Left lobe of liver (tissue), 2 donors: ENCODE data around the gene FFAR2. TPM values are rescaled to one million over a fixed set of nuclear protein-coding genes. Genes with fewer than 3 reads are reported as not detected.
"Not testable (repeated sequence)": the region's sequence is repeated elsewhere in the genome, so short reads cannot be mapped to it uniquely, and the experiment has no call there.

ENCODE experiments used
- ATAC-seq: fragments of 200-7000 bp; cut with Tn5 transposase; one replicate; pipeline ENCODE4 v1.9.1; 2020; ENCODE audit warnings: mild to moderate bottlenecking, moderate library complexity
- DNase-seq: peaks from one replicate; pipeline ENCODE4 v3.0.0-alpha.2; 2020; ENCODE audit warnings: low spot score
- total RNA-seq: library from RNA; stranded (reverse); gene quantifications from one replicate; pipeline ENCODE4 v1.2.1, GENCODE V29; 2021
- donor health status: DM: no; HTN: no; CAD: no; lungs with moderate emphysema.
- donor health status: DM: no; HTN: yes; CAD: no.

The FFAR2 gene
- not detected for total RNA-seq

DNA sequence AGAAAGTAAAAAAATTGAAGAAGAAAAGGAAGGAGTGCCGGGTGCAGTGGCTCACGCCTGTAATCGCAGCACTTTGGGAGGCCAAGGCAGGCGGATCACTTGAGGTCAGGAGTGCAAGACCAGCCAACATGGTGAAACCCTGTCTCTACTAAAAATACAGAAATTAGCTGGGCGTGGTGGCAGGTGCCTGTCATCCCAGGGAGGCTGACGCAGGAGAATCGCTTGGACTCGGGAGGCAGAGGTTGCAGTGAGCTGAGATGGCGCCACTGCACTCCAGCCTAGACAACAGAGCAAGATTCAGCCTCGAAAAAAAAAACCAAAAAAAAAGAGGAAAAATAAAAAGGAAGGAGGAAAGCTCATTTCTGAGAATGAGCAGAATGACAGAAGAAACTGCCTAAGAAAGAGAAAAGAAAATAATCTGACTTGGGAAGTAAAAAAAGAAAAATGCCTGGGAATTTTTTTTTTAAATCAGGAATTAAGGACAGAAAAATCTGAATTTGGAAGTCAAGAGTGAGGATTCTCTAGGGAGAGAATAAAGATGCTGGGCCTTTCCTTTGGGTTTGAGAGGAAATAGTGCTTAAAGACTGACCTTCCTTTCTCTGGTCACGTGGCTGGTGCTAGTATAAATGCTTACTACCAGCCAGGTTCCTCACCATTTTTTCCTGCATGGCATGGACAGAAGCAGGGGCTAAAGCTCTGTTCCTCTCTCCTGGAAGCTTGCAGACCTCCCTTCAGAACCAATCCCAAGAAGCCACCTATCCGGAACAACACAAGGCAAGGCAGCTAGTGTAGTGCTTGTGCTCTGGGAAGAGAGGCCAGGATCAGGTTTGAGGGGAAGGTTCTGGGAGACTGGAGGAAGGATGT lies at the start of gene FFAR2:
Gene FFAR2 (plus strand): TSS at position 652 of the 864 bp plus-strand sequence. CDS start 1,458 bp downstream, outside the sequence.
- ATAC-seq (no peak), DNase-seq (no peak)

DNA sequence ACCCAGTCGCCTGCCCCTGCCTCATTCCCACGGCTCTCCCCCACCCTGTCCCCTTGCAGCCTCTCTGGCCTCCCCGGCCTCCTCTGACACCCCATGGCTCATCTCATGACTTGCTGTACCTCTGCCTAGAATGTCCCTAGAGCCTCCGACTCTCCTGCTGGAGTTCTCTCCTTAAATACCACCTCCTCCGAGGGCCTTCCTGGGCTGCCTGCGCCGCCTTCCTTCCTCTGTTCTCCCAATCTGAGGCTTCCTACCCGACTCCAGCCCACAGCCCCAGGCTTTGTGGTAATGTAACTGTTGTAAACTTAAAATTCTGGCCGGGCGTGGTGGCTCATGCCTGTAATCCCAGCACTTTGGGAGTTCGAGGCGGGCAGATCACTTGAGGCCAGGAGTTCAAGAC lies 49.5 kb upstream of the FFAR2 start:
- ATAC-seq, result no peak
- no peak for DNase-seq

DNA sequence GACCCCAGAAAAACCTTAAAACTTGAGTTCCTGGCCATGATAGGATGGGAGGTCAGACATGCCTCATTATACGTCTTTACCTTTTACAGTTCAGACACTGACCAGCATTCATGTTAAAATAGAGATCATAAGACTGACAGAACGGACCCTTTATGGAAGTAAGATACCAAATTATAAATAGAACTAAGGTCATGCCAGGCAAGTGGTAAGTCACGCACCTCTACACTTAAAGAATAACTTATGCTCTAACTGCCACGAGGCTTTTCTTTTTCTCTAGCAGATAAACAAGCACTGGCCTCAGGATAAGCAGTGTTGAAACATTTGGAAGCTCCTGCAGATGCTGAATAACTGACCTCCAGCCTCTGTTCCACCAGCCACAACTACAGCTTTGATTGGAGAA lies 48.8 kb upstream of the FFAR2 start:
- no peak for DNase-seq
- ATAC-seq, result no peak

DNA sequence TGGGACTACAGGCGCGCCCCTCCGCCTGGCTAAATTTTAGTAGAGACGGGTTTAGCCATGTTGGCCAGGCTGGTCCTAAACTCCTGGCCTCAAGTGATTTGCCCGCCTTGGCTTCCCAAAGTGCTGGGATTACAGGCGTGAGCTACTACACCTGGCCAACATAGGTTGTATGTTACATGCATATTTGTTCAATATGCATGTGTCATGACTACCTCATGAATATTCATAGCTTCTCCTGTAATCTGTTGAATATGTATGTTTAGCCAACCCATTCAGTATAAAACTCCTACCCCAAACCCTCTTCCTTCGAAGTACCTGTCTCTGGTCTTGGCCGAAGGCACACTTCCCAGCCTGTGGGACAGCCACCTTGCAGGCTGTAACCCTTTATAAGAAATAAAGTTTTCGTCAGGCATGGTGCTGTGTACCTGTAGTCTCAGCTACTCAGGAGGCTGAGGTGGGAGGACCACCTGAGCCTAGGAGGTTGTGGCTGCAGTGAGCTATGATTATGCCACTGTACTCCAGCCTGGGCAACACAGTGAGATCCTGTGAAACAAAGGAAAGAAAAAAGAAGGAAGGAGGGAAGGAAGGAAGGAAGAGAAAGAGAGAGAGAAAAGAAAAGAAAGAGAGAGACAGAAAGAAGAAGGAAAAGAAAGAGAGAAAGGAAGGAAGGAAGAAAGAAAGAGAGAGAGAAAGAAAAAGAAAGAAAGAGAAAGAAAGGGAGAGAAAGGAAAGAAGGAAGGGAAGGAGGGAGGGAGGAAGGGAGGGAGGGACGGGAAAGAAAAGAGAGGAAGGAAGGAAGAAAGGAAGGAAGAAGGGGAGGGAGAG lies 47.9 kb upstream of the FFAR2 start:
- no peak for DNase-seq
- no peak for ATAC-seq

DNA sequence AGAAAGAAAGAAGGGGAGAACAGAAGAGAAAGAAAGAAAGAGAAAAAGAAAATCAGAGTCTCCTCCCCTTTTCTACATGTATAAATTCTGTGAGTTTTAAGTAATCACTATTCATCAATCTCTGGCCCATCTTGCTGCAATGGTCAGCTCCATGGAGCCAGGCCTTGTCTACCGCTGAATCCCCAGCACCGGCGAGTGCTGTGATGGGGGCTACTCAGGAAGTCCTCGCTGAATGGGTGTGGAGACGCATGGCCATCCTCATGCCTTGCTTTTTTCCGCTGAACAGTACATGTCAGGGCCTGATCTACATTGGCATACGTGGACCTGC lies 47.3 kb upstream of the FFAR2 start:
- DNase-seq, result no peak

DNA sequence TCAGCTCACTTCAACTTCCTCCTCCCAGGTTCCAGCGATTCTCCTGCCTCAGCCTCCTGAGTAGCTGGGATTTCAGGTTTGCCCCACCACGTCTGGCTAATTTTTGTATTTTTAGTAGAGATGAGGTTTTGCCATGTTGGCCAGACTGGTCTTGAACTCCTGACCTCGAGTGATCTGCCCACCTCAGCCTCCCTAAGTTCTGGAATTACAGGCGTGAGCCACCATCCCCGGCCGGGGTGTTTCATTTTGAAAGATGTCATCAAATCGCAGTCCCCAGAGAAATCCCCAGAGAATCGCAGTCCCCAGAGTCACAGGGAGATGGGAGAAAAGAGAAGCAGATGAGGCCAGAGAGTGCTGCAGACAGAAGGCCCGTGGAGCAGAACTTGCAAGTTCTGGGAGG lies 46.6 kb upstream of the FFAR2 start:
- DNase-seq, ATAC-seq: not testable (repeated sequence)

More for the DNA sequence above, 47.3 kb upstream of the FFAR2 start:
- ATAC-seq, result no peak

DNA sequence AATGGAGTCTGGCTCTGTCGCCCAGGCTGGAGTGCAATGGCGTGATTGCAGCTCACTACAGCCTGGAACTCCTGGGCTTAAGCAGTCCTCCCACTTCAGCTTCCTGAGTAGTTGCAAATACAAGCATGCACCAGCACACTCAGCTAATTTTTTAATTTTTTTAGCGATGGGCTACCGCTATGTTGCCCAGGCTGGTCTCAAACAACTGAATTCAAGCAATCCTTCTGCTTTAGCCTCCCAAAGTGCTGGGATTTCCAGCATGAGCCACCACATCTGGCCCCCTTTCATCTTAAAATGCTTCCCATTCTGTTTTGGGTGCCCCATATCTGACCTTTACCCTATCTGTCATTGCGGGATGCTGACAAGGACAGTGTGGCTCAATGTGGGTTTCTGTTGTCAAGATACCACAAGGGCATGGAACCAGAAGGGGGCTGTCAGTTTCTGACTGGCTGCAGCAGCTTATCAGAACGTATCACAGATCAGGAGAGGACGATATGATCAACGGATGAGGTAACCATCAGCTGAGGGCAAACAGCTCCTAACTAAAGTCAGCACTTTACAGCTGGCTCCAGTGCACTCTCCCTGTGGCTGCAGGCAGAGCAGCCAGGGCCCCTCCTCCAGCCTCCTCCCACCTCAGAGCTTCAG lies 44.8 kb upstream of the FFAR2 start:
- no peak for DNase-seq

DNA sequence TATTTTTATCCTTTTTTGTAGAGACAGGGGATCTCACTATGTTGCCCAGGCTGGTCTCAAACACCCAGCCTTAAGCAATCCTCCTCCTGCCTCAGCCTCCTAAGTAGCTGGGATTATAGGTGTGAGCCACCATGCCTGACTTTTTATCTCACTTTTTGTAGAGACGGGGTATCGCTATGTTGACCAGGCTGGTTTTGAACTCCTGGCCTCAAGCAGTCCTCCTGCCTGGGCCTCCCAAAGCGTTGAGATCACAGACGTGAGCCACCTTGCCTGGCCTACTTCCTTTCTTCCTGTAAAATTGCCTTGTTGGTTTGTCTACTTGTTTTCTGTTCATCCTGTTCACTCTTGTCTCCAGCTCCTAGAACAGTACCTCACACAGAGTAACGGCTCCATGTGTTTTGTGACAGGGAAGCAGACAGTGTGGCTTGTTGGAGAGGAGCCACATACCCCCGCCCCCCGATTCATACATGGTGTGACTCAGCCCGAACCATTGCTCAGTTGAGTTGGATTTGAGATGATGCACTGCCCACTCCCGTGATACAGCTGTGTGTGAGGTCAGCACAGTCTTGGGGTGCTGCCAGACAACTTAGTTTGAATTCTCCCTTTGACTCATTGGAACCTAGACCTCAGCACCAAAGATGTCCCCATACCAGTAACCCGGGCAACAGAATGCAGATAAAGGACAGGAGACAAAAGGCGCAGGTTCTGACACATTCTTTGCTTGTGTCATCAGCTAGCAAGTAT lies 43.0 kb upstream of the FFAR2 start:
- DNase-seq (no peak), ATAC-seq (no peak)

More for the DNA sequence above, 44.8 kb upstream of the FFAR2 start:
- ATAC-seq, result no peak

DNA sequence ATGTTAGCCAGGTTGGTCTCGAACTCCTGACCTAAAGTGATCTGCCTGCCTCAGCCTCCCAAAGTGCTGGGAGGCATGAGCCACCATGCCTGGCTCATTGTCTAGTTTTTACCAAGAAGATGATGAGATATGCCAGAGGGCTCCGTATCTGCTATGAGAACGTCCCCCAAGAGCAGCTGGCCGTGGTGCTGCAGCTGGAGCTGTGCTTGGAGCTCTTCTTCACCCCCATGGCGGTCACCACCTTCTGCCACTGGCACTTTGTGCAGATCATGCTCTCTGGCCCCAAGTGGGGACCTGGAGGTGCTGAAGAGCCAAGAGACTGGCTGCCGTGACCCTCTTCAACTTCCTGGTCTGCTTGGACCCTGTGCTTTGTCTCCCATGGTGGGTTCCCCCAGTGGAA lies 40.4 kb upstream of the FFAR2 start:
- no peak for ATAC-seq

DNA sequence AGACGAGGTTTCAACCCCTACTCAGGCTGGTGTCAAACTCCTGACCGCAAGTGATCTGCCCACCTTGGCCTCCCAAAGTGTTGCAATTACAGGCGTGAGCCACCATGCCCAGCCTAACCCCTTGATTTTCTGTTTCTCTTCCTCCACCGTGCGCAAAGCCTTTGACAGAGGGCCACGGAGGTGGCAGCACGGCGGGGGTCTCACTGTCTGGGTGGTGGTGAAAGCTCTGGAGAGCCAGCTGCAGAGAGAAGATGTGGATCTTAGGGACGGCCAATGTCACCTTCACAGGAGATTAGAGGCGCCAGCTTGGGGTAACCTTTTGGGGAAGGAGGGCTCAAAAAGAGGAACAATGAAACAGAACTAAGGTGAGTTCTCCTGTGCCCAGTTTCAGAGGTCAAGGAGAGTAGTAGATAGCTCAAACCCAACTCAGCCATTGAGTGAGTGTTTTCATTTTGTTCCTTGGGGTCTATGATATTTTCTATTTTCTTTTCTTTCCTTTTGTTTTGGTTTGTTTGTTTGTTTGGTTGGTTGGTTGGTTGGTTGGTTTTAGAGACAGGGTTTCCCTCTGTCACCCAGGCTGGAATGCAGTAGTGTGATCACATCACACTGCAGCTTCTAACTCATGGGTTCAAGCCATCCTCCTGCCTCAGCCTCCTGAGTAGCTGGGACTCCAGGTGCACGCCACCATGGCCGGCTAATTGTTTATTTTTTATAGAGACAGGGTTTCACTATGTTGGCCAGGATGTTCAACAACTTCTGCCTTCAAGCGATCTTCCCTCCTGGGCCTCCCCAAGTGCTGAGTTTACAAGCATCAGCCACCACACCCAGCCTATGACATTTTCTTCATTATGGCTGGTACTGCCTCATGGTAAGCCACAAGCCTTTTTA lies 39.5 kb upstream of the FFAR2 start:
- no peak for DNase-seq
- no peak for ATAC-seq

More for the DNA sequence above, 40.4 kb upstream of the FFAR2 start:
- DNase-seq, result no peak

DNA sequence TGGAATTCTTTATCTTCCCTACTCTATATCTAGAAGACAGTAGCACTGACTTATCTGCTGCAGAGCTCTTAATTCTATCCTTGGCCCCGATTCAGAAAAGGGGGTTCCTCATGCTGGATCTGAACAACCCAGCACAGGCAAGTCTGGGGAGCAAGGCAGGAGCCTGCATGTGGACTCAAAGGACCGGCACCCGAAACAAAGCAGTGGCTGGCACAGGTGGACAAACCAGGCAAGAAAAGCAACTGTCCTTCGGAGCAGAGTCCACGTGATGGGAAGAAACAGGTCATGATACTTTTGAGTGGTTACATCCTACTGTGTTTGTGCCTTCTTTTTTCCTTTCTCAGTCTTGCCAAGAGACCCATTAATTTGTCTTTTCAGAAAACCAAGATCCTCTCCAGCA lies 38.9 kb upstream of the FFAR2 start:
- ATAC-seq (no peak), DNase-seq (no peak)

DNA sequence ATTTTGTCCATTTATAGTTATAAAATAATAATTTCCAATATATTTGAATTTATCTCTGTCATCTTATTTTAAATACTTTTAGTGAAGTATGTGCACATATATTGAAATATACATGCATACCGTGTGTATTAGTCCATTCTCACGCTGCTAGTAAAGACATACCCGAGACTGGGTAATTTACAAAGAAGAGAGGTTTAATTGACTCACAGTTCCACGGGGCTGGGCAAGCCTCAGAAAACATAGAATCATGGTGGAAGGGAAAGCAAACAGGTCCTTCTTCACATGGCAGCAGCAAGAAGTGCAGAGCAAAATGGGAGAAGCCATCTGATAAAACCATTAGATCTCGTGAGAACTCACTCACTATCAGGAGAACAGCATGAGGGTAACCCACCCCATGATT lies 37.6 kb upstream of the FFAR2 start:
- no peak for ATAC-seq
- DNase-seq, result no peak

DNA sequence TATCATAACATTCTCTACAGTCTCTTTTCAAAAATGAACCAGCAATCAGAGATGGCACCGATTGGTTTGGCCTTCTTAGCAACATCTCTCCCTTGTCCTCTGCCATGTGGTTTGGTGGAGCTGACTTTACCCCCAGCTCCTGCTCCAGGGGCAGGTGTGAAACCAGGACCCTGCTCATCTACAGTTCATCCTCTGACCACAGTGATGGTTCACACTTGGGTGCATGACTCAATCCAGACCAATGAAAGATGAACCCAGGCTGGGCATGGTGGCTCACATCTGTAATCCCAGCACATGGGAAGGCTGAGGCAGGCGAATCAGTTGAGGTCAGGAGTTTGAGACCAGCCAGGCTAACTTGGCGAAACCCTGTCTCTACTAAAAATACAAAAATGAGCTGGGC lies 33.6 kb upstream of the FFAR2 start:
- DNase-seq (no peak), ATAC-seq (no peak)

DNA sequence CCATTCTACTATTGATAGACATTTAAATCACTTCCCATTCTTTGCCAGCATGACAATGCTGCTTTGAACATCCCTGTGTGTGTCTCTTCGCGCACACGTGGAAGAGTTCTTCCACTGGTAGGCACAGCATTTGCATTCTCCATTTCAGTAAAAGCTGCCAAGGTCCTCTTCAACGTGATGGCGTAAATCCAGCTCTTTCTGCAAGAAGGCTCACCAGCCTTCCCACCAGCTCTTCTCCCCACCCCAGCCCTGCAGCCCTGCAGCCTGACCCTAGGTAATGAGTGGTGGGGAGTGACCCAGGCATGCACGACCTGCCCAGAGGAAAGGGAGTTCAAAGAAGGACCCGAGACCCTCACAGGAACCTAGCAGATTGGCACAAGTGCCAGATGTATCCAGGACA lies 31.7 kb upstream of the FFAR2 start:
- ATAC-seq, result no peak
- no peak for DNase-seq

DNA sequence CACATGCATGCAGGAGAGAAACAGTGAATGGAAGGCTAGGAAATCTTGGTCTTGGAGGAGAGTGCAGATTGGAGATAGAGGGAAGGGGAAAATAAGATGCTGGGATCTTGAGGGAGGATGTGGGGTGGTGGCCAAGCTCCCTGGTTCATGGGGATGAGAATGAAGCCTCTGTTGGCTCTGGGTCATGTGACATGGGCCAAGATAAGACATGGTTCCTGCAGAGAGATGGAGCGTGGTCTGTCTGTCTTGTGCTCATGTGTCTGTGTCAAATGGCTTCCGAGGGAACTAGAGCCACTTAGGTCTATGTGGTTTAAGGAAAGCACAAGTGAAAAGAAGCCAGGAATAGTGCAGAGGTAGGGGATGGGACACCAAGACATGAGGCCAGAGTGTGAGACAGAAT lies 30.8 kb upstream of the FFAR2 start:
- DNase-seq, result no peak
- no peak for ATAC-seq

DNA sequence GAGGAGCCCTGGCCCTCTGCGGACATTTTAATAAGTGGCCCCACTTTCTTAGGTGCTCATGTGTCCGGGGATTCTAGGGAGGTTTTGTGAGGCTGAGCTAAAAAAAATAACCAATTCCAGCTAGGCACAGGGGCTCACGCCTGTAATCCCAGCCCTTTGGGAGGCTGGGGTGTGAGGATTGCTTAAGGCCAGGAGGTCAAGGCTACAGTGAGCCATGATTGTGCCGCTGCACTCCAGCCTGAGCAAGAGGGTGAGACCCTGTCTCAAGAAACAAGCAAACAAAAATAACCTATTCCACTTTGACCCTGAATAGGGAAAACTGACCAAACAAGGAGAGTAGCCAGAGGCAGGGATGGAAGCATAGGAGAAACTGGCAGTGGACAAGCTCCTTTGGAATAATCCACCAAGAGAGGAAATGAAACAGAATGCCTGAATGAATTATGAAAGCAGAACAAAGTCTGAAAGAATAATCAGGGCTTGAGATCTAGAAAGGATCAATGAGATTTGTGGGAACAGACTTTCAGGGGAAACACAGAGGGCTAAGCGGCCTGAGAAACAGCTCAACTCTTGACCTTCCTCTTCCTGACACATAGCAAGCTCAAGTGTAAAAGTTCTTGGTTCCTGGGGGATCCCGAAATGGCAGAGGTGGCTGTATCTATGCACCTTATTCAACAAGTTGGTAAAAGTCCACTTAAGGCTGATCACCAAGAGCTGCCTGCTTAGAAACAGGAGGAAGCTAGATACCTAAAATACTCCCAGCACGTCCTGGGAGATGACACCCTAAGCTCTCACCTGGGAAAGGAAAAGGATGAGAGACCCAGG lies 30.1 kb upstream of the FFAR2 start:
- no peak for DNase-seq
- no peak for ATAC-seq

DNA sequence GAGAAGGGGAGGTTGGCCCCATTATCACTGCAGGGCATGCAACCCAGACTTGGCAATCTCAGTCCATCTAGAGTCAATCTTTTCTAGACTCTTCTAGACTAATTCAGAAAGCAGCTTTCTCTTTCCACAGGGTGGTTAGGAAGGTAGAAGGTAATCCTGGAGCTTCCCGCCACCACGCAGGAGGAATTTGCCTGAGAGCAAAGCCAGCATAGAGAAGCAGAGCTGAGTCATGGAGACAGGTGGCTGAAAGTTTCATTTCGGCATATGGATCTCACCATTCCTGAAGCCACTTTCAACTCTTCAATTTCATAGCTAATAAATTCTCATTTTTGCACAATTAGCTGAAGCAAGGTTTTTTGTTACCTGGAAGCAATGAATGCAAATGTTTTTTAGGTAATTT lies 29.0 kb upstream of the FFAR2 start:
- no peak for ATAC-seq
- no peak for DNase-seq

DNA sequence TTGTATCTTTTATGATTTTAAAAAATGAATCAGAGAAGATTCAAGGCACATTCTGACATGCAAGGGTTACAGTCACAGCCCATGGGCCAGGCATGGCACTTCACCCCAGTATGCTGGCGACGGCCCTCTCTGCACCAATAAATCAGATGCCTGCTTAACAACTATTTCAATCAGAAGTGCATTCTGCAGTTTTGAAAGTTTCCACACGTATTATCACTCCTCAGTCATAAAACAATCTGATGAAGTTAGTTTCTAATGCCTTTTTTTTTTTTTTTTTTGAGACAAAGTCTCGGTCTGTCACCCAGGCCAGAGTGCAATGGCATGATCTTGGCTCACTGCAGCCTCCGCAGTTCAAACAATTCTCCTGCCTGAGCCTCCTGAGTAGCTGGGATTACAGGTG lies 28.3 kb upstream of the FFAR2 start:
- ATAC-seq, result peak; percentile 33
- DNase-seq, result no peak

DNA sequence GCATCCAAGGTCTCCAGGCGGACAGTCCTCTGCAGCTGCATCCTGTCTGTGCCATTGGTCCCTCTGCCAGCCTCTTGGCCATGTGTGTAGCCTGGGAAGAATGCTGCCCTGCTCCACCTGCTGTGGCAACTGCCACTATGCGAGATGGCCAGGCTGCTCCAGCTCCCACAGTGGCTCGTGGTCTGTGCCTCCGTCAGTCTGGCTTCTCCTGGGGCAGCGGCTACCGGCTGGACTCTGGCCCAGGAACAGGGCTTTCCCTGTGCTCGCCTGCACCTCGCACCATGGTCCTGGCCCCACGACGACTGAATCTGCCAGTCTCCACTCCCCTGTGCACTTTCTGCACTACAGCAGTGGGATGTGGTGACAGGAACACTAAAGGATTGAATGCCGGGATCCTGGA lies 26.7 kb upstream of the FFAR2 start:
- ATAC-seq, result no peak
- no peak for DNase-seq
